Smooth muscle cell of the brain vasculature (primary cell): ENCODE data around the gene NHLH2.

Source experiments
- DNase-seq: peaks from one replicate; pipeline ENCODE4 v3.0.0-alpha.2; 2012; ENCODE audit warnings: low read depth, low spot score

The NHLH2 gene

GRCh38 chr1:115838431-115839028 lies 2.4 kb downstream of the NHLH2 start:
- DNase-seq, result no peak

DNA sequence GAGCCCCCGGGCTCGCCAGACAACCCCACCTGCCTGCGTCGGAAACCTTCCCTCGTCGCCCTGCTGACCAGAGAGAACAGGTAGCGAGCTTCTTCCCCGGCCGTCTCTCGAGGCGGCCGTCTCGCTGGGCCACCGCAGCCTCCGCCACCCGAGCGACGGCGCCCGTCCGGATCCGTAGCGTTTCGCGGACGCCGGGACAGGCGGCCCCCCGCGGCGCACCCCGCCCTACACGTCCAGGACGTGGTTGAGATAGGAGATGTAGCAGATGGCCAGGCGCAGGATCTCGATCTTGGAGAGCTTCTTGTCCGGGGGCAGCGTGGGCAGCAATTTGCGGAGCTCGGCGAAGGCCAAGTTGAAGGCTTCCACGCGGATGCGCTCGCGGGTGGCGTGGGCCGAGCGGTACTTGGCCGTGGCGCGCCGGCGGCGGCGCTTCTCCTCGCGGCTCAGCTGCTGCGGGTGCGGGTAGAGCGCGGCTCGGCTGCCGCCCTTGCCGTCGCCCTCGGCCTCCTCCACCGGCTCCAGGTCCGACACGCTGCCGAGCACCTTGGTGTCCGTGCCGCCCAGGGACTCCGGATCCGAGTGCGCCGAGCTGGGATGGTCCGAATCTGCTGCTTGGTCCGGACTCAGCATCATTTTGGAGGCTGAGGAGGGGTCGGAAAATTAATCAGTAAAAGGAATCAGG lies 3.0 kb downstream of the NHLH2 start:
- no peak for DNase-seq

DNA sequence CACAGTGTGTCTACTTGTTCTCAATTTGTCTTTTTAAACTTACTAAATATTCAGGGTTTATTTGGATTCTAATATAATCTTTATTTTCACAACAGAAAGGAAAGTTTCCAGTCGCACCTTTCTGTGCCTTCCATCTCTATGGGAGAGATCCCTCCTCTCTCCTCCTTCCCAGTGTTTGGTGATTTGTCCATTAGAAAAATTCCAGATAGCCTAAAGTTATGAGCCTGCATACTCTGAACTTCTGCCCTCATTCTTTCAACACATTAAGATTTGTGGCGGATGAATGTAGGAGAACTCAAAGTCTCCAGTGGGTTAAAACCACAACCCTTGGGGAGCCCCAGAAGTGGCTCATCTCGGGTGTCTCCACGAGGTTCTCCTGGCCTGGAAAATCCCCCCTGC lies 3.6 kb downstream of the NHLH2 start:
- DNase-seq, result no peak

DNA sequence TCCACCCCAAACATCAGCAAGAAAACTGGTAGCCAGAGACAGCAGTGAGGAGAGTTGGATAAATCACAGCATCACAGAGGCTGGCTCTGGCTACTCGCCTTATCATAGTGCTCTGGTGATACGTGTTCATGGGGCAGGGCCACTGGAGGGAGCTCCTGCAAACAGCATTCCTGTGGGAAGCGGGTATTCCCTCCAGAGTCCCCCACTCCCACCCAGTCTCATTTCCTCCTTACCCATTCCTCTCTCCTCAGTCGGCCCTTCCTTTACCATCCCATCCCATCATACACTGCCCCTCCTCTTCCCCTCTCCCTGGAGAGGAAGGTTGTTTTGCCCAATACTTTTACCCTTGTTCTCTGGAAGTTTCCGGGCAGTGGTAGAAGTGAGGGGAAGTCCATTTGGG lies 7.1 kb downstream of the NHLH2 start:
- DNase-seq, result no peak

GRCh38 chr1:115832651-115833050 lies 8.3 kb downstream of the NHLH2 start:
- no peak for DNase-seq

DNA sequence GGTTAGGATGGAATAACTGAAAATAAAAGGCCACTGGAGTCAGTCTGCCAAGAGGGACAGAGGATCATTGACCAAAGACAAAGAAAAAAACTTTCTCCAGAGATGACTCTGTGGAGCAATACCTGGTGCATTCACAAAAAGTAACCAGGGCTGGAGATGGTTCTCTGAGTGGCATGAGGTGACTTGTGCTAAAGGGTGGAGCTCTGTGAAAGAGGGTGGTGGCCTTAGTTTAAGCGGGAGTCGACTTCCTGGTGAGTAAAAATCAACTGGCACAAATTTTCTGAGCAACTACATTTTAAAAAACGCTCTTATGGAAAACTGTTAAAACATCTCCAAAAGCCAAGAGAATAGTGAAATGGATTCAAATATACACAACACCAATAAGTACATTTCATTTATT lies 10.0 kb downstream of the NHLH2 start:
- no peak for DNase-seq

DNA sequence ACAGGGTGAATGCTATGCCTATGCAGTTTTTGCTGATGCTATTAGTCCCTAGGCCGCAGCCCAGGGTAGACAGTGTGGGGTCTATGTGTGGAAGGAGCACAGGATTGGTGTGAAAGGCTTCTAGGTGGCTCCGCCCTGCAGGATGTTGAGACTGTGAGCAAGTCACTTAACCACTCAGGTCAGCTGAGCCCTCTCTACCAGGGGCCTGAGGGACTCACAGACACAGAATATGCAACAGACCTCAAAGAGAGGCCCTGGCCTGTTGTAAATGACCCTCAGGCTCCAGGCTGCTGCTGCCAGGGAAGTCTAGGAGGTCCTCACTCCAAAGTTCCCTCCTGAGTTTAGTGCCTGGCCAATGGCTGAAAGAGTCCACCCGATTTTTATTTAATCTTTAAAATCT lies 11.0 kb downstream of the NHLH2 start:
- no peak for DNase-seq

DNA sequence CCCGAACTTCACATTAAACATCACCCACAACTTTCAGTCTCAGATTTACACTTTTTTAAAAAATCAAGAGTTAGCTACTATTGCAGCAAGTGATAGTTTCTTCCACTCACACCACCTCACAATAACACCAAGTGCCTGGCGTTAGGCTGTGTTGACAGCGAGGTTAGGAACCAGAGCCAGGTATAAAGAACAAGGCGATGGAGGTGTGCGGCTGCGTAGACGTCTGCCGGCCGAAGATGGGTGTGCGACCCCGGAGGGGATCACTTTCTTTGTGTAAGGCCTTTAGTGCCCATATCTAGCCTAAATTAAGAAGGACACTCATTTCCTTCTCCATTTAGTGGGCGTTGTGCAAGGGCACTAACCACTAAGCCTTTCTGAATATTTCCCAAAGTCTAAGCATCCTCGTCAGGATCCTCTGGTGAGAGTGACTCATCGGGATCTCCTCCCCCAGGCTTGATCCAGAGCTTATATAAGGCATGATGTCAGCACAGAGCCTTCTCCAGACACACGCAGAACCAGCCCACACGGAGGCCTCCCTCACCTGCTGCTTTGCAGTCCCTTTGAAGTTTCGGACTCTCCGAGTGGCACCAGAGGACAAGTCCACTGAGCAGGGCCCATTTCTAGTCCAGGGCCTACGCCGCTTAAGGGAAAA lies 11.8 kb downstream of the NHLH2 start:
- no peak for DNase-seq

GRCh38 chr1:115828101-115829022 lies 12.6 kb downstream of the NHLH2 start:
- DNase-seq, result no peak

DNA sequence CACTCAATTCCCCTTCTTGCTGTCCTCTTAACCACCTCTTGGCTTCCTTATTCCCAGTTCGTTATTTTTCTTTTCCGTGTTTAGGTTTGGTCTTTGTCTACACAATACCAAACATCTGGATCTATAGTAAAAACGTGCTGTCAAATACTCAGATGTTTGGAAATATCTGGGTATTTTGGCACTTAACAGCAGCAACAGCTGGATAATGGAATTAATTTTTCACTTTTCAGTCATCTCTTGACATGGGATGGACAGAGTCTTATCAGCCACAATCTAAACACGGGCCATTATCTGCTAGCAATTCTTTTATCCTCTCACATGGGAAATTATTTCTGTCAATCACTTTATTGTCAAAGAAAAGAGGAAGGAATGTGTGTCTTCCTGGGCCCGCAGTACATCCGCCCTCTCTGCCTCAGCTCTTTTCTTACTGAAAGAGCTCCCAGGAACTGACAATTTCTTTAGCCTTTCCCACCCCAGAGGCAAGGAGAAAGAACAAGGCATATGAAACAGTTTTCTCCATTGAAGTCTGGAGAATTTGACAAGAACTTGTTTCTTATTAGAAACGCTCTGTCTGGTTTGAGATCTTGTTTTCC lies 13.4 kb downstream of the NHLH2 start:
- no peak for DNase-seq

DNA sequence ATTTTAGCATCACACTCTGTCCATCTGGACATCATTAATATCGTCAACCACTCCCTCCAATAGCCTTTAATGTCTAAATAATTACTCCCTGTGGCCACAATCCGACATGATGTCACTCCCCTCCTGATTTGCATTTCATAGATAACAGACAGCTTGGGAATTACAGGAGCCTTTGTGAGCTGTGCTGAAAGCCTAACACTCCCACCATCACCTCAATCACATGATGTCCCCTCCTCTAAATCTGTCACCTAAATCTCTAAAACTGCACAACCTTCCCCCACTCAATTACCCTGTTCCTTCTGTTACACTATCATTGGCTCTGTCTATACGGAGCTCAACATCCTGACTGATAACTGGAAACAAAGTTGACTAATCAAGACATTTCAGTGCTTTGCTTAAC lies 14.3 kb downstream of the NHLH2 start:
- DNase-seq, result no peak

GRCh38 chr1:115822117-115822516 lies 18.8 kb downstream of the NHLH2 start:
- no peak for DNase-seq

- DNase-seq, result no peak
Measured at GRCh38 chr1:115815694-115816093, 25.2 kb downstream of the NHLH2 start.

GRCh38 chr1:115814685-115815398 lies 26.1 kb downstream of the NHLH2 start:
- no peak for DNase-seq

- no peak for DNase-seq
Measured at GRCh38 chr1:115813727-115814126, 27.2 kb downstream of the NHLH2 start.

DNA sequence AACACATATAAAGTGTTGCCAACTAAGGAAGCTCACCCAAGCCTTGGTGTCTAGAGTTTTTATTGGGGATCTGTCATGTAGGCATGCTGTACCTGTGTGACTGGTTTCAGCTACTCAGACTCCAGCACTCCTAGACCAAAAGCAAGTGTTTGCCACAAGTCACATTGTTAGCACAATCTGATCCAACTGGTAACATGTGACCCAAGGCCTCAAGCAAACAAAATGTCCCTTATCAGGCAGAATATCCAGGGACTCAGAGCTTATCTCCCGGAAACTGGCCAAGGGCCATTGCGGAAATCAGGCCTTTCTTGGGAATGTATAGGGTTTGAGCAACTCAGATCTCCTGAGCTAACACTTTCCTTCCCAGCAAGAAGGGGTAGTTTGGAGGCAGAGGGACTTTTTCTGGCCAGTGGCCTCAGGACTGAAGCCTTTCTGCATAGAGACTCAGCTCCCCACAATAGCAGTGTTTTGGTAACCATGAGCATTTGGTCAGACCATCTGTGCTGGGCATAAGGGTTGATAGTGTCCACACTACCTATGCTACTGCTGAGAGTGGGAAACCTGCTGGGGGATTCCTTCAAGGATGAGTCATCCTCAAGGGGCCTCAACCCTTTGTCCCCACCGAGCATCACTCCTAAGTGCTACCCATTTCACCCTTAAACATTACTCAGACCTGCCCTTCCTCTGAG lies 29.6 kb downstream of the NHLH2 start:
- DNase-seq, result no peak

- no peak for DNase-seq
Measured at GRCh38 chr1:115810609-115811008, 30.3 kb downstream of the NHLH2 start.

DNA sequence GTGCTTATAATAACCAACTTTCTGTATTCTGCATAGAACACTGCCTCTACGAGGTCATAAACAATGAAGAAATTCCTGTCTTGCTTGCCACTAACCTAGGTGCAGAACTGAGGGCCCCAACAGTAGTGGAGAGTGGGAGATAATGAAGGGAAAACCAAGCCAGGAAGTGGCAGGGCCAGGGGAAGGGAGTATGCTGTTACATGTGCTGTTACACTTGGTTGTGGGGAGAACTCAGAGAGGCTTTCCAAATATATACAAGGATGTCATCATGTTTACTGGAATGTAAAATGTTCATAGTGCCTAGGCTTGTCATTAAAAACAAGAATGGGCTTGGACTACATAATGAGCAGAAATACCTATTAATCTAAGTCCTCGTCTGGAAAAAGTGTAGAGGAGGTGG lies 31.1 kb downstream of the NHLH2 start:
- no peak for DNase-seq

DNA sequence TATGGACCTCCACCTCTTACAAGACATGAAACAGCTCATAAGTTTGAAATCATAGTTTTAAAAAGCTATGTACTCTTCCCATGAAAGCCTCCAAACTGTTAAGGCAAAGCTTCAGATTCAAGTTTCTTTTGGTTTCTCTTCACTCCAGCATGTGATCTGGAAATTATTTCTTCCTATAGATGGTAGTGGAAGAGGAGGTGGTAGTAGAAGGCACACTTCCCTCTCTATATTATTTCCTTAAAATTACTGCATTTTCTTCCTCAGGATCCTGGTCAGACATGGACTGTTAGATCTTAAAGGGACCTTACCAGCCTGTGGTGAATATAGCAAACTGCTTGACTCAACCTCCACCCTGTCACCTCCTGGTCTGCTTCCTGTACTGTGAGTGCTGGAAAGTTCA lies 31.9 kb downstream of the NHLH2 start:
- no peak for DNase-seq

DNA sequence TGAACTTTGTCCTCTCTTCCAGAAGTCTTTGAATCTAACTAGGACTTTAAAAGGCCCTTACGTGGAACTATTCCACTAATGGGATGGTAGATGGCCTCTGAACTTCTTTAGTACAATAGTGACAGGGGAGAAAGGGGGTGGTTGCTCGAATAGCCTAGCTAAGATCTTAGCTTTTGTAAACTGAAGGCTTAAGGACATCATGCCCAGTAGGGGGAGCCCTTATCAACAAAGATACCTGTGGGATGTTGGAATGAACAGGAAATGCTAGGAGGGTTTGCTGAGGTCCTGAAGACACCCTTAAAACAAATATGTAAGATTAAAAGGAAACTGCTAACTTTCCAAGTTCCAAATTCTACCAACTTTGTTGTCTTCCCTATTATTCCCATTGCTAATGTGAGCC lies 33.2 kb downstream of the NHLH2 start:
- DNase-seq, result peak; percentile 47

- DNase-seq, result no peak
Measured at GRCh38 chr1:115805597-115805996, 35.3 kb downstream of the NHLH2 start.
